ENCODE data around the gene ATP2C2.
"Not testable (repeated sequence)": the region's sequence is repeated elsewhere in the genome, so short reads cannot be mapped to it uniquely, and the experiment has no call there.

ATP2C2 gene

GRCh38 chr16:84327926-84328505 is 40.3 kb upstream of the ATP2C2 start:
- no peak overlapping the region for H3K9ac ChIP-seq (ENCODE audit: low read length in 5 of 5)
- H3K4me1 ChIP-seq (ENCODE audit: control insufficient read depth in 5 of 5, insufficient read depth in 5 of 5, low read length in 5 of 5), result no peaks in the 10 kb centered on the region
- H3K27me3 ChIP-seq (ENCODE audit: control insufficient read depth in 5 of 5, insufficient read depth in 4 of 5, low read length in 5 of 5), result peaks cover 4 to 12% (median 6%) of the 10 kb centered on the region in 5 donors
- H3K27ac ChIP-seq (ENCODE audit: low read depth, low read length), result no peak overlapping the region
- H3K4me3 ChIP-seq (ENCODE audit: low read depth in 1 of 5, low read length in 5 of 5), result no peak overlapping the region
- H3K9me3 ChIP-seq (ENCODE audit: control insufficient read depth in 5 of 5, low read length in 5 of 5), result peaks cover 0 to 4% (median 0%) of the 10 kb centered on the region in 5 donors
- H3K36me3 ChIP-seq (ENCODE audit: control insufficient read depth in 5 of 5, insufficient read depth in 5 of 5, low read length in 5 of 5), result no peaks in the 10 kb centered on the region

- no peak overlapping the region for H3K4me3 ChIP-seq (ENCODE audit: low read depth in 1 of 5, low read length in 5 of 5)
Observed at GRCh38 chr16:84329016-84329415, 39.3 kb upstream of the ATP2C2 start.

GRCh38 chr16:84329843-84330684 is 38.3 kb upstream of the ATP2C2 start:
- no peak overlapping the region for H3K4me3 ChIP-seq (ENCODE audit: low read depth in 1 of 5, low read length in 5 of 5)
- no peak overlapping the region for H3K27ac ChIP-seq (ENCODE audit: low read depth, low read length)
- H3K9me3 ChIP-seq (ENCODE audit: control insufficient read depth in 5 of 5, low read length in 5 of 5), result peaks cover 0 to 5% (median 0%) of the 10 kb centered on the region in 5 donors
- no peak overlapping the region for H3K9ac ChIP-seq (ENCODE audit: low read length in 5 of 5)
- no peaks in the 10 kb centered on the region for H3K4me1 ChIP-seq (ENCODE audit: control insufficient read depth in 5 of 5, insufficient read depth in 5 of 5, low read length in 5 of 5)
- H3K27me3 ChIP-seq (ENCODE audit: control insufficient read depth in 5 of 5, insufficient read depth in 4 of 5, low read length in 5 of 5), result peaks cover 4 to 12% (median 6%) of the 10 kb centered on the region in 5 donors
- H3K36me3 ChIP-seq (ENCODE audit: control insufficient read depth in 5 of 5, insufficient read depth in 5 of 5, low read length in 5 of 5), result no peaks in the 10 kb centered on the region

More at GRCh38 chr16:84329016-84329415, 39.3 kb upstream of the ATP2C2 start:
- H3K27ac ChIP-seq (ENCODE audit: low read depth, low read length), result no peak overlapping the region
- H3K4me1 ChIP-seq (ENCODE audit: control insufficient read depth in 5 of 5, insufficient read depth in 5 of 5, low read length in 5 of 5), result no peaks in the 10 kb centered on the region
- no peak overlapping the region for H3K9ac ChIP-seq (ENCODE audit: low read length in 5 of 5)
- peaks cover 0 to 4% (median 0%) of the 10 kb centered on the region in 5 donors for H3K9me3 ChIP-seq (ENCODE audit: control insufficient read depth in 5 of 5, low read length in 5 of 5)
- peaks cover 4 to 12% (median 6%) of the 10 kb centered on the region in 5 donors for H3K27me3 ChIP-seq (ENCODE audit: control insufficient read depth in 5 of 5, insufficient read depth in 4 of 5, low read length in 5 of 5)
- no peaks in the 10 kb centered on the region for H3K36me3 ChIP-seq (ENCODE audit: control insufficient read depth in 5 of 5, insufficient read depth in 5 of 5, low read length in 5 of 5)

GRCh38 chr16:84330685-84331050 is 37.7 kb upstream of the ATP2C2 start:
- Histone ChIP-seq H3K27me3 (ENCODE audit: control insufficient read depth in 5 of 5, insufficient read depth in 4 of 5, low read length in 5 of 5) (peaks cover 4 to 12% (median 6%) of the 10 kb centered on the region in 5 donors), H3K9me3 (ENCODE audit: control insufficient read depth in 5 of 5, low read length in 5 of 5) (peaks cover 0 to 7% (median 0%) of the 10 kb centered on the region in 5 donors), H3K4me3 (ENCODE audit: low read depth in 1 of 5, low read length in 5 of 5) (no peak overlapping the region), H3K36me3 (ENCODE audit: control insufficient read depth in 5 of 5, insufficient read depth in 5 of 5, low read length in 5 of 5) (no peaks in the 10 kb centered on the region), H3K27ac (ENCODE audit: low read depth, low read length) (no peak overlapping the region), H3K9ac (ENCODE audit: low read length in 5 of 5) (no peak overlapping the region), H3K4me1 (ENCODE audit: control insufficient read depth in 5 of 5, insufficient read depth in 5 of 5, low read length in 5 of 5) (no peaks in the 10 kb centered on the region)

- peaks cover 0 to 8% (median 6%) of the 10 kb centered on the region in 5 donors for H3K9me3 ChIP-seq (ENCODE audit: control insufficient read depth in 5 of 5, low read length in 5 of 5)
- H3K9ac ChIP-seq (ENCODE audit: low read length in 5 of 5), result no peak overlapping the region
- H3K36me3 ChIP-seq (ENCODE audit: control insufficient read depth in 5 of 5, insufficient read depth in 5 of 5, low read length in 5 of 5), result no peaks in the 10 kb centered on the region
- H3K27ac ChIP-seq (ENCODE audit: low read depth, low read length), result no peak overlapping the region
- H3K27me3 ChIP-seq (ENCODE audit: control insufficient read depth in 5 of 5, insufficient read depth in 4 of 5, low read length in 5 of 5), result peaks cover 2 to 12% (median 4%) of the 10 kb centered on the region in 5 donors
- no peak overlapping the region for H3K4me3 ChIP-seq (ENCODE audit: low read depth in 1 of 5, low read length in 5 of 5)
- H3K4me1 ChIP-seq (ENCODE audit: control insufficient read depth in 5 of 5, insufficient read depth in 5 of 5, low read length in 5 of 5), result no peaks in the 10 kb centered on the region
Observed at GRCh38 chr16:84331998-84332780, 36.1 kb upstream of the ATP2C2 start.

GRCh38 chr16:84332975-84333684 is 35.2 kb upstream of the ATP2C2 start:
- H3K27ac ChIP-seq (ENCODE audit: low read depth, low read length), result no peak overlapping the region
- no peak overlapping the region for H3K9ac ChIP-seq (ENCODE audit: low read length in 5 of 5)

GRCh38 chr16:84334058-84334457 is 34.3 kb upstream of the ATP2C2 start:
- H3K36me3 ChIP-seq (ENCODE audit: control insufficient read depth in 5 of 5, insufficient read depth in 5 of 5, low read length in 5 of 5), result no peaks in the 10 kb centered on the region
- no peaks in the 10 kb centered on the region for H3K4me1 ChIP-seq (ENCODE audit: control insufficient read depth in 5 of 5, insufficient read depth in 5 of 5, low read length in 5 of 5)
- H3K4me3 ChIP-seq (ENCODE audit: low read depth in 1 of 5, low read length in 5 of 5), result no peak overlapping the region
- no peak overlapping the region for H3K9ac ChIP-seq (ENCODE audit: low read length in 5 of 5)
- H3K27ac ChIP-seq (ENCODE audit: low read depth, low read length), result no peak overlapping the region
- H3K27me3 ChIP-seq (ENCODE audit: control insufficient read depth in 5 of 5, insufficient read depth in 4 of 5, low read length in 5 of 5), result peaks cover 0 to 4% (median 0%) of the 10 kb centered on the region in 5 donors
- H3K9me3 ChIP-seq (ENCODE audit: control insufficient read depth in 5 of 5, low read length in 5 of 5), result peaks cover 0 to 13% (median 7%) of the 10 kb centered on the region in 5 donors

More at GRCh38 chr16:84332975-84333684, 35.2 kb upstream of the ATP2C2 start:
- no peaks in the 10 kb centered on the region for H3K4me1 ChIP-seq (ENCODE audit: control insufficient read depth in 5 of 5, insufficient read depth in 5 of 5, low read length in 5 of 5)
- H3K4me3 ChIP-seq (ENCODE audit: low read depth in 1 of 5, low read length in 5 of 5), result no peak overlapping the region
- peaks cover 0 to 13% (median 7%) of the 10 kb centered on the region in 5 donors for H3K9me3 ChIP-seq (ENCODE audit: control insufficient read depth in 5 of 5, low read length in 5 of 5)
- H3K27me3 ChIP-seq (ENCODE audit: control insufficient read depth in 5 of 5, insufficient read depth in 4 of 5, low read length in 5 of 5), result peaks cover 0 to 9% (median under 1%) of the 10 kb centered on the region in 5 donors
- H3K36me3 ChIP-seq (ENCODE audit: control insufficient read depth in 5 of 5, insufficient read depth in 5 of 5, low read length in 5 of 5), result no peaks in the 10 kb centered on the region

GRCh38 chr16:84334482-84334881 is 33.9 kb upstream of the ATP2C2 start:
- Histone ChIP-seq H3K9me3 (ENCODE audit: control insufficient read depth in 5 of 5, low read length in 5 of 5) (peaks cover 0 to 13% (median 7%) of the 10 kb centered on the region in 5 donors), H3K36me3 (ENCODE audit: control insufficient read depth in 5 of 5, insufficient read depth in 5 of 5, low read length in 5 of 5) (no peaks in the 10 kb centered on the region), H3K4me3 (ENCODE audit: low read depth in 1 of 5, low read length in 5 of 5) (no peak overlapping the region), H3K4me1 (ENCODE audit: control insufficient read depth in 5 of 5, insufficient read depth in 5 of 5, low read length in 5 of 5) (no peaks in the 10 kb centered on the region), H3K27me3 (ENCODE audit: control insufficient read depth in 5 of 5, insufficient read depth in 4 of 5, low read length in 5 of 5) (peaks cover 0 to 7% (median 0%) of the 10 kb centered on the region in 5 donors), H3K27ac (ENCODE audit: low read depth, low read length) (no peak overlapping the region), H3K9ac (ENCODE audit: low read length in 5 of 5) (no peak overlapping the region)

GRCh38 chr16:84337236-84337635 is 31.1 kb upstream of the ATP2C2 start:
- peaks cover 0 to 13% (median 7%) of the 10 kb centered on the region in 5 donors for H3K9me3 ChIP-seq (ENCODE audit: control insufficient read depth in 5 of 5, low read length in 5 of 5)
- H3K9ac ChIP-seq (ENCODE audit: low read length in 5 of 5); H3K27me3 ChIP-seq (ENCODE audit: control insufficient read depth in 5 of 5, insufficient read depth in 4 of 5, low read length in 5 of 5); H3K36me3 ChIP-seq (ENCODE audit: control insufficient read depth in 5 of 5, insufficient read depth in 5 of 5, low read length in 5 of 5); H3K4me3 ChIP-seq (ENCODE audit: low read depth in 1 of 5, low read length in 5 of 5); H3K4me1 ChIP-seq (ENCODE audit: control insufficient read depth in 5 of 5, insufficient read depth in 5 of 5, low read length in 5 of 5); H3K27ac ChIP-seq (ENCODE audit: low read depth, low read length): not testable (repeated sequence)
